Epidermal melanocyte (primary cell): ENCODE measurements around the gene ATXN8OS.
"Not testable (repeated sequence)": the region's sequence is repeated elsewhere in the genome, so short reads cannot be mapped to it uniquely, and the experiment has no call there.

Experiments used
- DNase-seq: peaks from one replicate; pipeline ENCODE4 v3.0.0; 2011; ENCODE audit warnings: low spot score; ENCODE audit not compliant: insufficient read length

Gene ATXN8OS

DNA sequence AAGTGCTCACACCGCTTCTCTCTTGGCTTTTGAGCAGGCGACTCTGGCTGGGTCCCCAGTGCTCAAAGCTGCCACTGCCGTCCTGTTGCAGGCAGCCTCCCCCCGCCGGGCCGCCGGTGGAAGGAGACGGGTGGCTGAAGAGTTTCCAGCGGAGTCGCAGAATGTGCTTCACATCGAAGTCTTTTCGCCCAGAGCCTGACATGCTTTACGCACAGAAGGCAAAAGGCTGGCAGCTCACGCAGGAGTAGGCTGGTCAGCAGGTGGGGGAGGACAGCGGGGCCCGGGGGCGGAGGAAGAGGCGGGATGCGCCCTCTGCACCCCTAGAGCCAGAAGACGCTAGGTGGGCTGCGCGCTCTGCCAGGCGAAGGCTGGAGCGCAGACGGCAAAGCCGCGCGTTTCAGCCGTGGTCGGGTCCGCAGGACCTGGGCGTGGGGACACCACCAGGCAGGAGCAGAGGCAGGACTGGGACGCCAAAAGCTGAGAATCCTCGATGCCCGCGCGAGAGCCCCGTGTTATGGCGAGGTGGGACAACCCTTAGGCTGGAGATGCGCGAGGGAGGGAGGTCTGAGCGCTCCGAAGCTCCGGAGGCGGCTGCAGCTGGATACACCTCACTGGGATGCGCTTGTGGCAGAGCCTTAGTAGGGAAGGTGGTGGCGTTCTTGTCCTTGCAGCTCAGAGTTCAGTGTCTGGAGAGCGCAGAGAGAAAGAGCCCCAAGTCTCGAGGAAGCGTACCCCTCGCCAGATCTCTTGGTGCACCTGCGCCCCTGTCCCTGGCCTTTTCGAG, at the start of gene ATXN8OS:
Gene ATXN8OS, plus strand, starts transcription at position 329 of the 784 bp plus-strand sequence.
- DNase-seq, result no peak

DNA sequence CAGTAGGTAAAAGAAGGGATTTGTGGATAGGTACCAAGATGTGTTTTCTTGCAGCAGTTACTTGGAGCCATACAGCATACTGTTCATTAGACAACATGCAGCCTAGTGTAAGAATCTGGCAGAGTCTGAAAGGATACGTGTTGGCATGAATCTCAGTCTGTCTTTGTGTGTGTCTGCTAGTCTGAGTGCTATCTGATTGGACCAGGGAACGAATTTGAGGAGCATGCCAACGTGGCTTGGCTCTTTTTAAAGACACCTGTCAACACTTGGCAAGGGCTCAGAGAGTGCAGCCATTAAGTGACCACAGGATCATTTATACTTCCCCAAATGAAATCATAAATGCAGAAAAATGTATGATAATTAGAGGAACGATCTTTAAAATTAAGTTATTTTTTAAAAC, 27.6 kb upstream of the ATXN8OS start:
- no peak for DNase-seq

DNA sequence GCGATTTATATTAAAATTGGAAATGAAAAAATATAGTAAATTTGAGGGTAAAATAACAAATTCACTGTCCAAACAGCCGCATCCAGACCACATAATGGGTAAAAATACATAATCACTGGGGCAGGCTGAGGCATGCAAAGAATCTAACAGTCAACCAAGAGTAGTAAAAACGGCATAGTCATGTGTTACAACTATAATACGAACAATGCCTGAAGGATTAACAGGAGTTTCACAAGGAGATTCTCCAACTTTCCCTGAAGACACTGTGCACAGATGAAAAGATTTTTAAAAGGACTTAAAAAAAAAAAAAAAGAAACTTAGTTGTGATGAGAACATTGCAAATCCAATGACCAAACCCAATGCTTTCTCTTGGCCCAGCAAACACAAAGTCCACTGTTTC, 20.4 kb upstream of the ATXN8OS start:
- DNase-seq, result no peak

DNA sequence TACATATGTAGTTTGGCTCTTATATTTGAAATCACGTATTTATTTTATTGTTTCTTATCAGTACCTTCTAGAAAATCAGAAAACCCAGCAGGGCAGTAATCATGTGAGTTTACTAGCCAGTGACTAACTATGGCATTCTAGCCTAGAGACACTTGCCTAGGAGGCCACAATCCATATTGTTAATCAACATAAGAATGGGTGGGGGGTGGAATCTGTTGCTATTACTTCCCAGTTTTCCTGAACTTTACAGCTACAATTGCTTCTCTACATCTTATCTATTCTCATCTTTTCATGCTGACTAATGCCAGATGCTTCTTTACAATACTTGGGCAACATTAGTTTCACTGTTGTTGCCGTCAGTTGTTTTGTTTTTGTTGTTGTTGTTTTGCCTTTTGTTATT, 18.7 kb upstream of the ATXN8OS start:
- DNase-seq, result no peak

DNA sequence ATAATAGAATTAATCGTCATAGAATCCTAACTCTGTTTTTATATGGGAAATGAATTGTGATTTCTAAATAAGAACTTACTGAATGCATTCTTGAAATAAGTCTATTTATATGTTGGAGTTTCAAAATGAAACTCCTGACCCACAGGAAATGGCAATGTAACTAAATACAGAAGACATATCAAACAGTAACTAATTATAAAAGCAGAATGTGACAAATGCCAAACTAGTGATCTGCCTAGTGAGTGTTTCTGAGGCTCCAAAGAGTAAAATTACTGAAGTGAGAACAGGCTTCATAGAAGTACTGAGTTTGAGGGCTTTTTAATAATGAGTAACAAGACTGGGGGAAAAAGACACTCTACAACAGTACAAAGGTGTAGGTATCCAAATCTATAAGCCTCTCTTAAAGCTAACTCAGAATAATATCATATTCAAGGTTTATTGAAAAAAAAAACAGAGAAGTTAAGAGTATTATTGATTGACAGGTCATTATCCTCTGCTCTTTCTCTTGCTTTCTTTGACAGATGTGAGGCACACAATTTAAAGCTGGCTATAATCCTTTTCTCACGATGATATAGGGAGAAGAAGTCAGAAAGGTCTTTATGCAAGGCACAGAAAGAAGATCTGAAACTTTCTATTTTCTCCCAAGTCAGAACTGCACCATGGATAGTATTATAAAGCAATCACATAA, 17.4 kb upstream of the ATXN8OS start:
- no peak for DNase-seq

DNA sequence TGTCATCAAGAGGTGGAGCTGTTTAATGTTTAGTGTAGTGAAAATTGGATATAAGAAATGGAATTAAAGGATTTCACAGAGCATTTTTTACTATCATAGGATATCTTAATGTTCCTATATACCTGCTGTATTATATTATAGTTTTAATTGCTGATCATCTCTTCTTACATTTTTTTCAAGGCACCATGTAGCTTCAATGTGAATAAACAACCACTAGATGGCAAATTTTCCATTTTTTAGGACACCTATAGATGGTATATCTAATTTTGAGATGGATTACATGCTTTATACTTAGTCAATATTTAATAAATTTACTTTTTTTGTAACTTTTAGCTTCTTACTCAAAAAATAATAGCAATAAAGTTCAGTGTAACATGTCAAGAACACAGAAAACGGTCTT, 9.0 kb upstream of the ATXN8OS start:
- no peak for DNase-seq

DNA sequence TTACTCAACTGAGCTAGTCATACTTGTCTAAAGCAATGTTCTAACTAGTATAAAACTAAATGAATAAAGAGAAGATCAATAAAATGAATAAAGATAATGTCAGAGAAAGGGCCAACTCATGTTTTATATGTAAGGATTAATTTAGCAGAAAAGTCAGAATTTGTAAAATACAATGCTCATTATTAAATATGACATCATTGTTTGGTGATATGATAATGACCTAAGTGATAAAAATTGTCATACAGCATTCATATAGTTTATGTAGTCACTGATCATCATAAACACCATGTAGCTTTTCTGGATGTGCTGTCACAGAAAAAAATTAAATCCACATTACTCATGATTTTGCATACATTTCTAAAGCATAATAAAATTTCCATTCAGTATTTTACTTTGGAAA, 3.1 kb upstream of the ATXN8OS start:
- DNase-seq, result no peak

DNA sequence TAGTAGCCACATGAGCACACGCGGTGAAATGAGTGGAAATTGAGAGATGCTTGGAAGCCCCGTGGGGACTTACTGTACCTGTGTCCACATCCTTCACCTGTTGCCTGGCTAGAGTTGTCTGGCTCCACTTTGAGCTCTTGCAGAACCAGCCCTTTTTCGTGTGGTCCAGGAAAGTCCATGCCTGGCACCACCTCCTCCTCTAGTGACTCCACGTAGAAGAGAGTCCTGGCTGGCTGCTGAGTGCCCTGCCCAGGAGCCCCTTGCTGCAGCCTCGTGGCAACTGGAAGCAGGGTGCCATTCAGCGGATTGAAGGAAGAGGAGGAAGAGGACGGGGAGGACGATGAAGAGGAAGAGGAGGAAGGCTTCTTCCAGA, 515 bp upstream of the ATXN8OS start:
- no peak for DNase-seq

DNA sequence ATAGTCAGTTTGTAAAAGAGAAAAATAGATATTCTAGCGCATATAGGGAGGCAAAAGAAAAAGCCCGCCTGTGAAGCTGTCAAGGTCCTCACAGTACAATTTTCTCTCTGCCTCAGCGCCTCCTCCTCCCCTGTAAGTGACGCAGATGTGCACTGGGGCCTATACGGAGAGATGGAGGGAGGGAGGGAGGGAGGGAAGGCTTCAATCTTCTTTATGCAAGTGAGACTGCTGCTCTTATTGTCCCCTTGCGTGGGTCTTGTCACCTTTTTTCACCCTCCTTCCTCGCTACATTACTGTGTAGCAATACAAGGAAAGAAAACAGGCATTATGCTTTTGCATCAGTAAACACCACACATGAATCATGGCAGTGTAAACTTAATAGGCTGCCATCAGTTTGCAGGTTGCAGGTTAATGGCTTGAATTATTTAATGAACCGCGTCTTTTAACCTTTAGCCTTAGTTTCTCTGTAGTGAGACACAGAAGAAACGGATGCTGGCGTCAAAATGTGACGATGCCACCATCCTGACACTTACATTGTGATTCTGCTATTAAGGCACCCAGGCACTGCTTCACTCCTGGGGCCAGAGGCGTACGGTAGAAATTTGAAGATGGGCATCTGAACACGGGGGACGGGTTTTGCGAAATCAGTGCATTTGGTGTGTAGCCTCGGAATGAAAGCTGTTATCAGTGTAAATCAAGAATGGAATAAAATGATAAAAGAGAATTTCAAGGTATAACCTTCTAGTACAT, 905 bp downstream of the ATXN8OS start, which contains the start of gene KLHL1:
Gene KLHL1, minus strand, starts transcription at position 97 of the 750 bp plus-strand sequence. CDS start 753 bp downstream, outside the sequence.
- DNase-seq, result no peak

DNA sequence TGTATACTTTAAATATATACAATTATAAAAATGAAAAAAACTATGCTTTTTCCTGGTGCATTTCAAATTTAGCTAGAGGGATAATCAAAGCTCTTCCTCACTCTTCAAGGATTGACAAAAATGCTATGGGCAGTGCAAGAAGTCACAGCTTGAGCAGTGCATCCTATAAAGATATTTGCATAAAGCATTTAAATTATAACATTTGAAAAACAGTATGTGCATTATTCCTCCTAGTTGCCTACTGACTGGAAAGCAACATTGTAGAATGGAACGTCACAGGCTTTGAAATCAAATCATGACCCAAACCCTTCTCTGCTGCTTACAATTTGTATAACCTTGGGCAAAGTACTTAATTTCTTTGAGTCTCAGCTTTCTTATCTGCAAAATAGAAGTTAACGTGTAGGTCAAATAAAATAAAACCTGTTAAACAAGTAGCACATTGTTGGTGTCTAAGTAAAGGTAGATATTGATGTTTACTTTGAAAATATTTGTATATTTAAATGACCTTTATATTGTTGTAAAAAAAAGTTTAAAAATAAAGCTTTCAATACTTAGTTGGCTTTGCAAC, 9.8 kb downstream of the ATXN8OS start:
- DNase-seq, result no peak

DNA sequence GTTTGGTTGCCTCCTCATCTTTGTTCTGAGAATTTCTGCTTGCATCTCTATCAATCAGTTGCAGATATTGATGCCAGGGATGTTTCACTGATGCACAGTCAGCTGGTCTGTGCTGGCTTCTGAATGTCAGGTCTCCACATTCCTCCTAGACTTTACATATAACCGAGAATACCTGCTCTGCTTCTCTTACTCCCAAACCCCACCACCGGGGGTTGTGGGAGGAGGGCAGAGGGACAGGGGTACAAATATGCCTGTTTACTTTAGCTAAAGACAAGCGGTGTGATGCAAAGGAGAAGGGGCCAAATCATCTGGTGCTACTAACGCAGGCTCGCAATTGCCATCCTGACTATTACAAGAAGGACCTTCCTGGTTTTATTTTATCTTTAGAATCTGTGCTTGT, 18.1 kb downstream of the ATXN8OS start:
- DNase-seq, result no peak

DNA sequence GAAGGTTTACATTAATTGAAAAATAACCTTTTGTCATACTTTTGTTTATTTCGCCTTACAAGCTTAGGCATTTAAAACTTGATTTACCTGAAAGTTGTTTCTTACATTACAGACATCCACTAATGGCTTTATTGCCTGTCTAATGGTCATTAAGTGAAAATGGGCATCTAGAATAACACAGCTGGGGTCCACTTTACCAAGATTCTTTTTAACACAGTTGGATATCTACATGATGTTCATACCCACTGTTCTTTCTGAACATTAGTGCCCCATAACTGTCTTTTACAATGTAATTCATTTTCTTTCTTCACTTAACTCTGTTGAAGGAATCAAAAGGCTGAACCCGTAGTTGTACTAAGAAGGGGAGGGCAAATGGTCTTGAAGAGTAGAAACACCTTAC, 20.5 kb downstream of the ATXN8OS start:
- DNase-seq, result no peak

DNA sequence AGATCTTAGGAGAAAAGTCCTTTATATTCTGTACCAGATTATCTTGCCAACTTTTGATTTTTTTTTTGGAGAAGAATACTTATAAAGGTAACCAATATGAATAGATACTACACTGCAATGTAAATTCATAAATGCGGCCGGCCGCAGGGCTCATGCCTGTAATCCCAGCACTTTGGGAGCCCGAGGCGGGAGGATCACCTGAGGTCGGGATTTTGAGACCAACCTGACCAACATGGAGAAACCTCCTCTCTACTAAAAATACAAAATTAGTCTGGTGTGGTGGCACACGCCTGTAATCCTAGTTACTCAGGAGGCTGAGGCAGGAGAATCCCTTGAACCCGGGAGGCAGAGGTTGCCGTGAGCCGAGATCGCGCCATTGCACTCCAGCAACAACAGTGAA, 35.0 kb downstream of the ATXN8OS start:
- DNase-seq, result not testable (repeated sequence)

DNA sequence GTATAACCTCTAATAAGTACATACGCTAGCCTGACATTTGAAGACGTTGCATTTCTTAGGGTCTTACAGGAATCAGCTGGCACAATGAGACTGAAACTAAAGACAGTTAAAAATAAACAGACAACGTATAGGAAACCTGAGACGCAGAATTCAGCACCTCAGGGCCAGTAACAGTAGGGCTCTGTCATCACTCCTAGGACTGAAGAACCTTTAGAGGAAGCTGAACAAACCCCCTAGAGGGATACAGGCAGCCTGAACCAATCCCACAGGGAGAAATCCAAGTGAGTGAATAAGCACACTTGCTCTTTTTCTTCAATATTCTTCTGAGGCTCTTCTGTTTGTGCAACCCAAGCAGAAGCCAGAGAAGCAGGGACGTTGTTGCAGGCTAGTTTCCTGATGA, 54.5 kb downstream of the ATXN8OS start:
- DNase-seq, result peak; percentile 20

DNA sequence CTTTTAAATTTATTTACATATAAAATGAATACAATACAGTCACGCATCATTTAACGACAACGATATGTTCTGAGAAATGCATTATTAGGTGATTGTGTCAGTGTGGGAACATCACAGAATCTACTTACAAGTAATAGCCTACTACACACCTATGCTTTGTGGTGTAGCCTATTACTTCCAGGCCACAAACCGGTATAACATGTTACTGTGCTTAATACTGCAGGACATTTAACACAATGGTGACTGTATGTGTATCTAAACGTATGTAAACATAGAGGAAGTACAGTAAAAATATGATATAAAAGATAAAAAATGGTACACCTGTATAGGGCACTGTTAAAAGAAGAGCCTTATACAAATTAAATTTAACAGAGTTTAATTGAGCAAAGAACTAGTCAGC, 63.1 kb downstream of the ATXN8OS start:
- no peak for DNase-seq

DNA sequence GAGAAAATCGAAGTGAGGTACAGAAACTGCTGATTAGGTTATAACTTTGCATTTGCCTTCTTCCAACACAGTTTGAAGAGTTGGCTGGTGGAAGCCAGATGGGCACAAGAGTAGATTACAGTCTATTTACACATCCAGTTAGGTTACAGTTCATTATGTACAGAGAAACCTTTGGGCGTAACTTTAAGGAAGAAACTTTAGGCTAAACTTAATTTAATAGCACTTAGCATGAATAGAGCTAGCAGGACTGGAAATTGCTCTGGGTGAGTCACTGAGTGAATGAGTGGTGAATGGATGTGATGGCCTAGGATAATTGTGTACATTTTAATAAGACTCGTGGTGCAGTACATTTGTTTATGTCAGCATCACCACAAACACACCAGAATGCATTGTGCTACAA, 63.5 kb downstream of the ATXN8OS start:
- no peak for DNase-seq

DNA sequence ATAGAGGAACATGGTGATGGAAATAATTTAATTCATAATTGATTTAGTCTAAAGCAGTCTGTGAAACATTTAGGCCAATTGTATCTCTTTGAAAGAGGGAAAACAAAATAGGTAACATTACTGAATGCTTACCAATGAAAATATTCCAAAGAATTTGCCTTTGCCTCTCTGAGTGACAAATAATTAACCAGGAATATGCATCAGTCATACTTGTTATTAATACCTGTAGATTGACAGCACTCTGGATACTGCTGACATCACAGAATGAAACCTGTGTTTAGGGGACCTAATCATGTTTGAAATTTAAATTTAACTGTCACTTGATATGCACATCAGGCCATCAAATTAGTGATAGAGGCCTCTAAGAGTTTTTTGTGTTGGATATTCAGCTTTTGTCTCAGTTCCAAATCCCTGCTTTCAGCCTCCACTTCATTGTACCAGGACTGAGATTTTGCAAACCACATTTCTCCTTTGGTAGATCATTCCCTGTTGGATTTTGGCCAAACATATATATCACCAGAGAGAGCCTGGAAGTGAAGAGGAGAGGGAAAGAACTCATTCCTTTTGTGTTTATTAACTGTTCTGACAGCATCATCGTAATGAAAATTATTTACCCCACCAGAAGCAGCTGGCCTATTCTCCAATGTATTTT, 65.4 kb downstream of the ATXN8OS start:
- DNase-seq, result no peak

DNA sequence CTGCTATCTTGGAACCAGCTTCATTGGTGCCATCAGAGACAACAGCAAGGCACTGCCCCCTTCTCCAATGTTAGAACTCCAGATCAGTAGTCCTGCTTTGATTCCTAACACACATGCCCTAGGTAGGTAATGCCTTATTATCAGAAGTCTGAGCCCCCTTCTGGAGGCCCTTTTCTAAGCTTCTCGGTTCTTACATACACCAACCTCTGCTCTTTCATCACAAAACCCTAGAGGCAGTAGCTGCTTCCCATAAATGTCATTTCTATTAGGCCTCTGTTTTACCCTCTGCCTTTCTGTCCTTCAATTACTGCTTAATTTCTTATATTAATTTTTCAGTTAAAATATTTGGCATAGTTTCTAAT, 66.0 kb downstream of the ATXN8OS start:
- DNase-seq, result no peak

DNA sequence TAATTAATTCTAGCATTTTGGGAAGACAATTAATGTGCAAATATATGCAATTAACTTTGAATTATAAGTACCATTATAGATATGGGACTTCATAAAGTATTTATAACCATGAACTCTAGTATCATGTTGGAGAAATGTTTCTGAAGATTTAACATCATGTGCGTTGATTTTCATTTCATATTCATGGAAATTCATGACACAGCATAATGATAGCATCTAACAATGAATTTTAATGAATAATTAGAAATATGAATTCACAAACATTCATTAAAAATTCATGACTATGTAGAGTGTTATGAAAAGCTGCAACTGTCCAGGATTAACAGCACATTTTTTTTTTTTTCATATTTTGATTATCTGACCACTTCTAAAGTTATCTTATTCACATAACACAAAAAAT, 70.7 kb downstream of the ATXN8OS start:
- no peak for DNase-seq
